GM12865 (cell line): ENCODE data around the gene CADPS2.
"Not testable (repeated sequence)": the region's sequence is repeated elsewhere in the genome, so short reads cannot be mapped to it uniquely, and the experiment has no call there.

Experiments used
- DNase-seq: peaks from one replicate; pipeline ENCODE4 v3.0.0; 2010; ENCODE audit warnings: low read depth
- H3K4me3 ChIP-seq: 2 replicates; pipeline ENCODE4 v1.5.1; 2011; ENCODE audit warnings: mild to moderate bottlenecking, low read depth, low read length, control low read depth
- CTCF ChIP-seq: IDR thresholded peaks from 2 replicates; pipeline ENCODE4 v1.5.1; 2011; ENCODE audit warnings: low read length, control low read depth, low read depth, inconsistent platforms; ENCODE audit not compliant: insufficient read depth; ENCODE audit errors: missing control alignments

CADPS2 gene

GRCh38 chr7:122679813-122680212 lies 206.4 kb downstream of the CADPS2 start:
- no peak for TF ChIP-seq CTCF
- DNase-seq: no peak
- no peak overlapping the region for H3K4me3 ChIP-seq

GRCh38 chr7:122679269-122679709 lies 207.0 kb downstream of the CADPS2 start:
- not testable (repeated sequence) for DNase-seq, H3K4me3 ChIP-seq

- H3K4me3 ChIP-seq: no peak overlapping the region
- no peak for DNase-seq
- no peak for TF ChIP-seq CTCF
Measured at GRCh38 chr7:122677149-122677548, 209.1 kb downstream of the CADPS2 start.

- TF ChIP-seq CTCF: no peak
- H3K4me3 ChIP-seq: no peak overlapping the region
- no peak for DNase-seq
Measured at GRCh38 chr7:122676466-122676865, 209.8 kb downstream of the CADPS2 start.

- TF ChIP-seq CTCF: no peak
- no peak for DNase-seq
- H3K4me3 ChIP-seq: no peak overlapping the region
Measured at GRCh38 chr7:122675621-122676020, 210.6 kb downstream of the CADPS2 start.

- H3K4me3 ChIP-seq: no peak overlapping the region
- TF ChIP-seq CTCF: no peak
- no peak for DNase-seq
Measured at GRCh38 chr7:122675011-122675410, 211.2 kb downstream of the CADPS2 start.

GRCh38 chr7:122674502-122674901 lies 211.8 kb downstream of the CADPS2 start:
- TF ChIP-seq CTCF: no peak
- H3K4me3 ChIP-seq: no peak overlapping the region
- DNase-seq: no peak
